Stomach (tissue), 4 donors: ENCODE measurements around the gene MRPS33.

ENCODE experiments used
- POLR2A ChIP-seq, 4 donors: fragments of 450-650 bp; IDR thresholded peaks; one replicate each; pipeline ENCODE4 v1.6.1; 2016; ENCODE audit warnings: antibody characterized with exemption in 4 of 4, control low read depth in 2 of 4, mild to moderate bottlenecking in 1 of 4, moderate library complexity in 1 of 4
- TF ChIP-seq, protein P1 (sequence below), 7 experiments: fragments of 450-650 bp in 4 of 7; fragments of 200-600 bp in 3 of 7; sonication (generic) in 3 of 7; IDR thresholded peaks; one replicate each; pipeline ENCODE4 v1.5.1; 2016 to 2019; ENCODE audit warnings: antibody characterized with exemption in 7 of 7, control low read depth in 2 of 7, mild to moderate bottlenecking in 1 of 7

DNA sequence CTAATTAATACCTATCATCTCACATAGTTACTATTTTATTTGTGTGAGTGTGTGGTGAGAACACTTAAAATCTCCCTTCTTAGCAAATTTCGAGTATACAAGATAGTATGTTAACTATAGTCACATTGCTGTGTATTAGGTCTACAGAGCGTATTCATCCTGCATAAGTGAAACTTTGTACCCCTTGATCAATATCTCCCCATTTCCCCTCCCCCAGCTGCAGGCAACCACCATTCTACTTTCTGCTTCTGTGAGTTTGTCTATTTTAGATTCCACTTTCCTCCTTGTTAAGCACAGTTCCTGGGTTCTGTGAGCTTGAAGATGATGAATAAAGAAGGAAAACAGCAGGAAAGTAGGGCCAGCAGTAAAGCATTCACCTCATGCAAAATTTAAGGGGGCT is 42.4 kb downstream of the MRPS33 start:
- no peak for TF ChIP-seq POLR2A (IDR thresholded peaks at IDR 0.05)
- TF ChIP-seq, protein P1, sequence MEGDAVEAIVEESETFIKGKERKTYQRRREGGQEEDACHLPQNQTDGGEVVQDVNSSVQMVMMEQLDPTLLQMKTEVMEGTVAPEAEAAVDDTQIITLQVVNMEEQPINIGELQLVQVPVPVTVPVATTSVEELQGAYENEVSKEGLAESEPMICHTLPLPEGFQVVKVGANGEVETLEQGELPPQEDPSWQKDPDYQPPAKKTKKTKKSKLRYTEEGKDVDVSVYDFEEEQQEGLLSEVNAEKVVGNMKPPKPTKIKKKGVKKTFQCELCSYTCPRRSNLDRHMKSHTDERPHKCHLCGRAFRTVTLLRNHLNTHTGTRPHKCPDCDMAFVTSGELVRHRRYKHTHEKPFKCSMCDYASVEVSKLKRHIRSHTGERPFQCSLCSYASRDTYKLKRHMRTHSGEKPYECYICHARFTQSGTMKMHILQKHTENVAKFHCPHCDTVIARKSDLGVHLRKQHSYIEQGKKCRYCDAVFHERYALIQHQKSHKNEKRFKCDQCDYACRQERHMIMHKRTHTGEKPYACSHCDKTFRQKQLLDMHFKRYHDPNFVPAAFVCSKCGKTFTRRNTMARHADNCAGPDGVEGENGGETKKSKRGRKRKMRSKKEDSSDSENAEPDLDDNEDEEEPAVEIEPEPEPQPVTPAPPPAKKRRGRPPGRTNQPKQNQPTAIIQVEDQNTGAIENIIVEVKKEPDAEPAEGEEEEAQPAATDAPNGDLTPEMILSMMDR (IDR thresholded peaks at IDR 0.05): no peak
